Upper lobe of left lung (tissue), 4 donors: ENCODE results near the gene NT5DC2.

ENCODE experiments used
- EP300 ChIP-seq, 4 donors: sonication (generic); formaldehyde crosslinking; IDR thresholded peaks; one replicate each; pipeline ENCODE4 v1.5.1; 2017; ENCODE audit warnings: antibody characterized with exemption in 4 of 4, control low read depth in 2 of 4
- POLR2A ChIP-seq, 4 donors: fragments of 450-650 bp; IDR thresholded peaks; one replicate each; pipeline ENCODE4 v1.5.1; 2016 to 2017; ENCODE audit warnings: antibody characterized with exemption in 4 of 4, mild to moderate bottlenecking in 2 of 4
- TF ChIP-seq, protein P1 (sequence below), 6 experiments: fragments of 450-650 bp in 4 of 6; fragments of 200-600 bp in 2 of 6; sonication (generic) in 2 of 6; IDR thresholded peaks; one replicate each; pipeline ENCODE4 v1.5.1; 2016 to 2019; ENCODE audit warnings: antibody characterized with exemption in 6 of 6

DNA sequence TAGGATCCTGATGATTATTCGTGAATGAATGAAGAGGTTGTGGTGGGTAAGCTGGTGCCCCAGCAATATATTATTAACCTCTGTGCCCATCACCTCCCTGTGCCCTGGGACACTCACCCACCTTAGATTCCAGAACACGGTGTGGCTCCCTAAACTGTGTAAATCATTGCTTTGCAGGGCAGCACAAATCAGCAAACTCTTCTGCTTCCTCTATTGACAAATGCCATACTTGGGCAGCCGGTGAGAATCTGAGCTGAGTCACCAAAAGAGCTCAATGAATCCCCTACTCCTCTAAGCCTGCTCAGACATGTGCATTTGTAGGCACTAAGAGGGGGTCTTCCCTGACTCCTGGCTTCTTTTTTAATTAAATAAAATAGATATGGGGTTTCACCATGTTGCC is 18.4 kb upstream of the NT5DC2 start:
- TF ChIP-seq, protein P1, sequence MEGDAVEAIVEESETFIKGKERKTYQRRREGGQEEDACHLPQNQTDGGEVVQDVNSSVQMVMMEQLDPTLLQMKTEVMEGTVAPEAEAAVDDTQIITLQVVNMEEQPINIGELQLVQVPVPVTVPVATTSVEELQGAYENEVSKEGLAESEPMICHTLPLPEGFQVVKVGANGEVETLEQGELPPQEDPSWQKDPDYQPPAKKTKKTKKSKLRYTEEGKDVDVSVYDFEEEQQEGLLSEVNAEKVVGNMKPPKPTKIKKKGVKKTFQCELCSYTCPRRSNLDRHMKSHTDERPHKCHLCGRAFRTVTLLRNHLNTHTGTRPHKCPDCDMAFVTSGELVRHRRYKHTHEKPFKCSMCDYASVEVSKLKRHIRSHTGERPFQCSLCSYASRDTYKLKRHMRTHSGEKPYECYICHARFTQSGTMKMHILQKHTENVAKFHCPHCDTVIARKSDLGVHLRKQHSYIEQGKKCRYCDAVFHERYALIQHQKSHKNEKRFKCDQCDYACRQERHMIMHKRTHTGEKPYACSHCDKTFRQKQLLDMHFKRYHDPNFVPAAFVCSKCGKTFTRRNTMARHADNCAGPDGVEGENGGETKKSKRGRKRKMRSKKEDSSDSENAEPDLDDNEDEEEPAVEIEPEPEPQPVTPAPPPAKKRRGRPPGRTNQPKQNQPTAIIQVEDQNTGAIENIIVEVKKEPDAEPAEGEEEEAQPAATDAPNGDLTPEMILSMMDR (IDR thresholded peaks at IDR 0.05) = no peak
- no peak for TF ChIP-seq POLR2A (IDR thresholded peaks at IDR 0.05)
- no peak for TF ChIP-seq EP300 (IDR thresholded peaks at IDR 0.05)
